ENCODE measurements around the gene RNF182.

DNA sequence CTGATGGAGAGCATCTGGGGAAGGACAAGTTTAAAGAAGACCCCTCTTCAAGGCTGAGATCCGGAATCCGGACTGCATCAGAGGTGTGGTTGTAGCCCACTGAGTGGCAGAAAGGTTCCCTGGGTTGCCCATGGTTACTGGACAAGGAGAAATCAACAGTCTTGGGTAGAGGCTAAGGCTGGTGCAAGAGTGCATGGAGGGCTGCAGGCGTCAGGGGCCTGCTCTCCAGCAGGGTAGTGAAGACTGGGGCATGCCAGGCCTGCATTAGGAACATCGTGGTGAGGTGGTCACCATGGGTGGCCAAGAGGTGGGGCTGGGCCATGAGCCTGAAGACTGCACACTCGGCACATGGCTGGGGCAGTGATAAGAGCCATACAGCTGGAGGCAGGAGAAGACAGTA lies 91.2 kb downstream of the RNF182 start:
- no peak for TF ChIP-seq POLR2AphosphoS5 (IDR thresholded peaks at IDR 0.05; ENCODE audit: low read depth, low read length)
- TF ChIP-seq POLR2A (IDR thresholded peaks at IDR 0.05; ENCODE audit: low read depth, low read length), result no peak

All from GM12892 (cell line).